T-helper 17 cell (primary cell): ENCODE measurements around the gene MYMX. TPM values are rescaled to one million over a fixed set of nuclear protein-coding genes. Genes with fewer than 3 reads are reported as not detected.
"Not testable (repeated sequence)": the region's sequence is repeated elsewhere in the genome, so short reads cannot be mapped to it uniquely, and the experiment has no call there.

ENCODE experiments used
- ATAC-seq: fragments of 150-1000 bp; cut with Tn5 transposase; 2 replicates; pipeline ENCODE4 v1.10.0; 2021; ENCODE audit warnings: mild to moderate bottlenecking, moderate library complexity
- DNase-seq, 3 donors: peaks; one replicate each; pipeline versions ENCODE4 v3.0.0 to v3.0.0-alpha.2; 2020 to 2021
- H3K9me3 ChIP-seq: one replicate; pipeline ENCODE4 v1.7.0; 2013; ENCODE audit warnings: low read length, mild to moderate bottlenecking; ENCODE audit not compliant: control insufficient read depth, poor library complexity, severe bottlenecking
- H3K27ac Mint-ChIP-seq: one replicate; pipeline ENCODE4 v1.8.0; 2022; ENCODE audit warnings: mild to moderate bottlenecking, moderate library complexity, mixed read lengths
- H3K27me3 Mint-ChIP-seq: one replicate; pipeline ENCODE4 v1.8.0; 2022; ENCODE audit warnings: mixed read lengths
- H3K36me3 Mint-ChIP-seq: one replicate; pipeline ENCODE4 v1.8.0; 2022; ENCODE audit warnings: low read depth, mixed read lengths
- H3K4me1 Mint-ChIP-seq: one replicate; pipeline ENCODE4 v1.8.0; 2022; ENCODE audit warnings: mild to moderate bottlenecking, mixed read lengths
- H3K4me3 Mint-ChIP-seq: one replicate; pipeline ENCODE4 v1.8.0; 2022; ENCODE audit warnings: mild to moderate bottlenecking, moderate library complexity, mixed read lengths
- total RNA-seq, 4 donors: library from RNA in 2 of 4; stranded (reverse) in 2 of 4; gene quantifications; one replicate each; pipeline ENCODE4 v1.2.3 and lab custom pipeline; 2022 to 2026

MYMX gene
- total RNA-seq, 2 donors from 2014 or later = not detected

GRCh38 chr6:44193307-44193910, 23.3 kb upstream of the MYMX start:
- peaks cover 3% of the 10 kb centered on the region for H3K36me3 Mint-ChIP-seq
- DNase-seq (no peak), ATAC-seq (no peak)
- no peaks in the 10 kb centered on the region for H3K9me3 ChIP-seq
- peaks cover 29% of the 10 kb centered on the region for H3K27me3 Mint-ChIP-seq
- peaks cover 2% of the 10 kb centered on the region for H3K4me1 Mint-ChIP-seq
- H3K4me3 Mint-ChIP-seq = no peak overlapping the region
- no peak overlapping the region for H3K27ac Mint-ChIP-seq

- peaks cover 3% of the 10 kb centered on the region for H3K36me3 Mint-ChIP-seq
- ATAC-seq = no peak
Measured at GRCh38 chr6:44194326-44194725, 22.4 kb upstream of the MYMX start.

GRCh38 chr6:44196351-44196750, 20.4 kb upstream of the MYMX start:
- not testable (repeated sequence) for ATAC-seq, H3K9me3 ChIP-seq, H3K27ac Mint-ChIP-seq, DNase-seq, H3K4me1 Mint-ChIP-seq, H3K4me3 Mint-ChIP-seq, H3K36me3 Mint-ChIP-seq
- H3K27me3 Mint-ChIP-seq = peaks cover 28% of the 10 kb centered on the region

More at GRCh38 chr6:44194326-44194725, 22.4 kb upstream of the MYMX start:
- H3K27ac Mint-ChIP-seq = no peak overlapping the region
- no peaks in the 10 kb centered on the region for H3K9me3 ChIP-seq
- peak overlapping the region; percentile 61 for H3K4me3 Mint-ChIP-seq
- peaks cover 2% of the 10 kb centered on the region for H3K4me1 Mint-ChIP-seq
- no peak for DNase-seq
- H3K27me3 Mint-ChIP-seq = peaks cover 28% of the 10 kb centered on the region

GRCh38 chr6:44198684-44199083, 18.0 kb upstream of the MYMX start:
- H3K27me3 Mint-ChIP-seq = peaks cover 13% of the 10 kb centered on the region
- no peaks in the 10 kb centered on the region for H3K36me3 Mint-ChIP-seq
- DNase-seq (no peak), ATAC-seq (no peak)
- H3K4me1 Mint-ChIP-seq = no peaks in the 10 kb centered on the region
- no peak overlapping the region for H3K4me3 Mint-ChIP-seq
- H3K27ac Mint-ChIP-seq = no peak overlapping the region
- no peaks in the 10 kb centered on the region for H3K9me3 ChIP-seq

GRCh38 chr6:44199883-44200282, 16.8 kb upstream of the MYMX start:
- ATAC-seq (no peak), DNase-seq (no peak)
- no peak overlapping the region for H3K4me3 Mint-ChIP-seq
- H3K4me1 Mint-ChIP-seq = no peaks in the 10 kb centered on the region
- no peaks in the 10 kb centered on the region for H3K36me3 Mint-ChIP-seq
- H3K9me3 ChIP-seq = no peaks in the 10 kb centered on the region
- peaks cover 11% of the 10 kb centered on the region for H3K27me3 Mint-ChIP-seq
- no peak overlapping the region for H3K27ac Mint-ChIP-seq

- H3K9me3 ChIP-seq = no peaks in the 10 kb centered on the region
- H3K27me3 Mint-ChIP-seq = peaks cover 11% of the 10 kb centered on the region
- ATAC-seq (no peak), DNase-seq (no peak)
- H3K4me1 Mint-ChIP-seq = no peaks in the 10 kb centered on the region
- no peak overlapping the region for H3K27ac Mint-ChIP-seq
- no peak overlapping the region for H3K4me3 Mint-ChIP-seq
- no peaks in the 10 kb centered on the region for H3K36me3 Mint-ChIP-seq
Measured at GRCh38 chr6:44201200-44201599, 15.5 kb upstream of the MYMX start.

- no peaks in the 10 kb centered on the region for H3K4me1 Mint-ChIP-seq
- ATAC-seq = no peak
- H3K9me3 ChIP-seq = no peaks in the 10 kb centered on the region
Measured at GRCh38 chr6:44201638-44202303, 15.0 kb upstream of the MYMX start.

GRCh38 chr6:44202332-44202971, 14.3 kb upstream of the MYMX start:
- no peaks in the 10 kb centered on the region for H3K9me3 ChIP-seq
- ATAC-seq (no peak), DNase-seq (no peak)
- no peaks in the 10 kb centered on the region for H3K4me1 Mint-ChIP-seq
- peak overlapping the region; percentile 51 for H3K27ac Mint-ChIP-seq
- H3K36me3 Mint-ChIP-seq = peaks cover 2% of the 10 kb centered on the region
- no peak overlapping the region for H3K4me3 Mint-ChIP-seq
- peaks cover 17% of the 10 kb centered on the region for H3K27me3 Mint-ChIP-seq

More at GRCh38 chr6:44201638-44202303, 15.0 kb upstream of the MYMX start:
- Mint-ChIP-seq H3K4me3 (no peak overlapping the region), H3K36me3 (peaks cover 2% of the 10 kb centered on the region), H3K27ac (peak overlapping the region; percentile 51), H3K27me3 (peaks cover 15% of the 10 kb centered on the region)
- no peak for DNase-seq

GRCh38 chr6:44202972-44203750, 13.6 kb upstream of the MYMX start:
- no peak overlapping the region for H3K4me3 Mint-ChIP-seq
- H3K27ac Mint-ChIP-seq = peak overlapping the region; percentile 51
- H3K9me3 ChIP-seq = no peaks in the 10 kb centered on the region
- peaks cover 21% of the 10 kb centered on the region for H3K27me3 Mint-ChIP-seq
- H3K4me1 Mint-ChIP-seq = no peaks in the 10 kb centered on the region
- peaks cover 2% of the 10 kb centered on the region for H3K36me3 Mint-ChIP-seq
- ATAC-seq = no peak
- DNase-seq = no peak

- H3K4me1 Mint-ChIP-seq = no peaks in the 10 kb centered on the region
- no peaks in the 10 kb centered on the region for H3K9me3 ChIP-seq
- no peak overlapping the region for H3K27ac Mint-ChIP-seq
- H3K27me3 Mint-ChIP-seq = peaks cover 28% of the 10 kb centered on the region
- DNase-seq = no peak
- ATAC-seq = no peak
- peaks cover 2% of the 10 kb centered on the region for H3K36me3 Mint-ChIP-seq
- no peak overlapping the region for H3K4me3 Mint-ChIP-seq
Measured at GRCh38 chr6:44203955-44204354, 12.8 kb upstream of the MYMX start.

- H3K4me3 Mint-ChIP-seq = no peak overlapping the region
- DNase-seq (no peak), ATAC-seq (no peak)
- H3K27ac Mint-ChIP-seq = no peak overlapping the region
- H3K4me1 Mint-ChIP-seq = no peaks in the 10 kb centered on the region
- peaks cover 2% of the 10 kb centered on the region for H3K36me3 Mint-ChIP-seq
- H3K9me3 ChIP-seq = no peaks in the 10 kb centered on the region
- peaks cover 30% of the 10 kb centered on the region for H3K27me3 Mint-ChIP-seq
Measured at GRCh38 chr6:44207966-44208365, 8.8 kb upstream of the MYMX start.

GRCh38 chr6:44211284-44211683, 5.4 kb upstream of the MYMX start:
- DNase-seq (no peak), ATAC-seq (no peak)
- Mint-ChIP-seq H3K4me3 (no peak overlapping the region), H3K4me1 (peaks cover 3% of the 10 kb centered on the region), H3K27me3 (peaks cover 37% of the 10 kb centered on the region), H3K27ac (no peak overlapping the region), H3K36me3 (peaks cover 7% of the 10 kb centered on the region)
- H3K9me3 ChIP-seq = no peaks in the 10 kb centered on the region

- no peak for DNase-seq
- peaks cover 4% of the 10 kb centered on the region for H3K36me3 Mint-ChIP-seq
- peaks cover 22% of the 10 kb centered on the region for H3K27me3 Mint-ChIP-seq
- H3K9me3 ChIP-seq = no peaks in the 10 kb centered on the region
- H3K27ac Mint-ChIP-seq = no peak overlapping the region
- ATAC-seq = no peak
- no peak overlapping the region for H3K4me3 Mint-ChIP-seq
- peaks cover 5% of the 10 kb centered on the region for H3K4me1 Mint-ChIP-seq
Measured at GRCh38 chr6:44214307-44214706, 2.4 kb upstream of the MYMX start.
